H1 (cell line): Measurements from ENCODE around the gene EPHB6. TPM values are rescaled to one million over a fixed set of nuclear protein-coding genes. Genes with fewer than 3 reads are reported as not detected.

ENCODE experiments used
- RNF2 ChIP-seq: fragments of 200-900, 300-1000 bp; sonication (generic); IDR thresholded peaks from 2 replicates; pipeline ENCODE4 v1.7.1; 2016; ENCODE audit warnings: borderline replicate concordance, low read depth, mild to moderate bottlenecking, antibody characterized with exemption, low read length; ENCODE audit not compliant: poor library complexity, severe bottlenecking; ENCODE audit errors: missing control alignments
- polyA plus RNA-seq, 7 experiments: library from polyadenylated mRNA; depleted of rRNA in 3 of 7; stranded (reverse) in 5 of 7; unstranded in 2 of 7; fragments of >200 nt in 5 of 7; fragments of 200-250 nt in 2 of 7; gene quantifications; 1 replicate in 5 of 7; 2 replicates in 1 of 7; 4 replicates in 1 of 7; pipeline versions ENCODE4 v1.2.1 to v1.2.3, GENCODE V29; 2011 to 2013; ENCODE audit warnings: missing spikeins in 2 of 7, mixed read lengths in 2 of 7
- total RNA-seq: library from RNA; stranded (reverse); fragmentation: NEBNext Ultra II Directional; extraction: Animal tissue kit (Norgen Biotek cat#: 25700); gene quantifications from 2 replicates; pipeline ENCODE4 v1.2.1, GENCODE V29; 2021

EPHB6 gene
- total and polyA plus RNA-seq, 2 of the 8 experiments (the other 6 are each of a cell fraction or from before 2014, with no cell fraction given): 19.7 TPM

GRCh38 chr7:142808802-142809583, 45.9 kb upstream of the EPHB6 start (continued):
- no peak for TF ChIP-seq RNF2
